ENCODE data around the gene CTRB1.

The CTRB1 gene

DNA sequence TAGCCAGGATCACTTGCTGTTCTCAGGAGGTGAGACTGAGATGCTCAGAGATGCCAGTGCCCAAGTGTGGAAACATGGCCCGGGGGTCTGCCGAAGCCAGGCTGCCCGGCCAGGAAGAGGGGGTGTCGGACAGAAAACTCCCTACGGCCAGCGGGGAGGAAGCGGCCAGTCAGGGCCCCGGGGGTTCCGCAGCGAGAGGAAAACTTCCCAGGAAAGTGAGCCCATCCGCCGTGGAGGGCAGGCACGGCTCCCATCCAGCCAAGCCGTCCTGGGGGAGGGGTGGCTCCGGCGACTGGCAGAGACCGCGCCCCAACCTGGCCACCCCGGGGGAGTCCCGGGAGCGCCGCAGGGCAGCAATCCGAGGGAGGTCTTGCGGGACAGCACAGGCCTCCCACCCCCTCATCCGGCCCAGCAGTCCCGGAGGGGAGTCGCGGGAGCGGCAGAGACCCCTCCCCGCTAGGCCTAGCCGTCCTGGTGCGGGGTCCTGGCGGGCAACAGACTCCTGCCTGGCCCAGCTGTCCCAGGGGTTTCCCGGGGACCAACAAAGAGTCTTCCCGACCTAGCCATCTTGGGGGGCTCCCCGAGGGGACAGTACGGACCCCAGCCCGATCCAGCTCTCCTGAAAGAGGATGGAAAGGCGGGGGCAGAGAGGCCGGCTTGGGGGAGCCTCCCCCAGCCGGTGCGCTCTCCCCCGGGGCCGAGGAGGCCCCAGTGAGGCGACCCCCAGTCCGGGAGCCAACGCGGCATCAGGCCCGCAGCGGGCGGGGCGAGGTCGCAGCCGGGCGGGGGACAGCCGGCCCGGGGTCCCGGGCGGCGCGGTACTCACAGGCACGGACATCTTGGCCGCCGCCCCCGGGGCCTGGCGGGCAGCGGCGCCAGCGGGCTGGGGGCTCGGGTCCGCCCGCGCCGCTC is 46.5 kb downstream of the CTRB1 start:
- H4K20me1 ChIP-seq (ENCODE audit: insufficient read depth, low read length) = peaks cover 6% of the 10 kb centered on the region; the same call in 1 of the 2 replicates
- H3K4me3 ChIP-seq (ENCODE audit: low read length) = peak overlapping the region; percentile 90
- TF ChIP-seq, protein P1, sequence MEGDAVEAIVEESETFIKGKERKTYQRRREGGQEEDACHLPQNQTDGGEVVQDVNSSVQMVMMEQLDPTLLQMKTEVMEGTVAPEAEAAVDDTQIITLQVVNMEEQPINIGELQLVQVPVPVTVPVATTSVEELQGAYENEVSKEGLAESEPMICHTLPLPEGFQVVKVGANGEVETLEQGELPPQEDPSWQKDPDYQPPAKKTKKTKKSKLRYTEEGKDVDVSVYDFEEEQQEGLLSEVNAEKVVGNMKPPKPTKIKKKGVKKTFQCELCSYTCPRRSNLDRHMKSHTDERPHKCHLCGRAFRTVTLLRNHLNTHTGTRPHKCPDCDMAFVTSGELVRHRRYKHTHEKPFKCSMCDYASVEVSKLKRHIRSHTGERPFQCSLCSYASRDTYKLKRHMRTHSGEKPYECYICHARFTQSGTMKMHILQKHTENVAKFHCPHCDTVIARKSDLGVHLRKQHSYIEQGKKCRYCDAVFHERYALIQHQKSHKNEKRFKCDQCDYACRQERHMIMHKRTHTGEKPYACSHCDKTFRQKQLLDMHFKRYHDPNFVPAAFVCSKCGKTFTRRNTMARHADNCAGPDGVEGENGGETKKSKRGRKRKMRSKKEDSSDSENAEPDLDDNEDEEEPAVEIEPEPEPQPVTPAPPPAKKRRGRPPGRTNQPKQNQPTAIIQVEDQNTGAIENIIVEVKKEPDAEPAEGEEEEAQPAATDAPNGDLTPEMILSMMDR (IDR thresholded peaks at IDR 0.05; ENCODE audit: low read depth, low read length) = no peak
- TF ChIP-seq EZH2phosphoT487 (IDR thresholded peaks at IDR 0.05; ENCODE audit: low read depth) = no peak
- no peaks in the 10 kb centered on the region for H3K36me3 ChIP-seq (replicated peaks; ENCODE audit: low read depth, low read length)
- H2AFZ ChIP-seq (ENCODE audit: low read depth, low read length) = peak overlapping the region; percentile 76
- H3K9ac ChIP-seq (ENCODE audit: low read length) = peak overlapping the region; percentile 70
- peak overlapping the region; percentile 86 for H3K4me2 ChIP-seq (ENCODE audit: low read length)
- H3K4me1 ChIP-seq (ENCODE audit: low read length) = peaks cover 9% of the 10 kb centered on the region; the same call in 1 of the 2 replicates
- no peaks in the 10 kb centered on the region for H3K9me3 ChIP-seq (ENCODE audit: insufficient read depth, low read length)
- no peaks in the 10 kb centered on the region for H3K79me2 ChIP-seq (ENCODE audit: low read length)
- H3K27ac ChIP-seq (ENCODE audit: low read length) = no peak overlapping the region
- H3K27me3 ChIP-seq (ENCODE audit: low read depth, low read length) = peaks cover 15% of the 10 kb centered on the region

DNA sequence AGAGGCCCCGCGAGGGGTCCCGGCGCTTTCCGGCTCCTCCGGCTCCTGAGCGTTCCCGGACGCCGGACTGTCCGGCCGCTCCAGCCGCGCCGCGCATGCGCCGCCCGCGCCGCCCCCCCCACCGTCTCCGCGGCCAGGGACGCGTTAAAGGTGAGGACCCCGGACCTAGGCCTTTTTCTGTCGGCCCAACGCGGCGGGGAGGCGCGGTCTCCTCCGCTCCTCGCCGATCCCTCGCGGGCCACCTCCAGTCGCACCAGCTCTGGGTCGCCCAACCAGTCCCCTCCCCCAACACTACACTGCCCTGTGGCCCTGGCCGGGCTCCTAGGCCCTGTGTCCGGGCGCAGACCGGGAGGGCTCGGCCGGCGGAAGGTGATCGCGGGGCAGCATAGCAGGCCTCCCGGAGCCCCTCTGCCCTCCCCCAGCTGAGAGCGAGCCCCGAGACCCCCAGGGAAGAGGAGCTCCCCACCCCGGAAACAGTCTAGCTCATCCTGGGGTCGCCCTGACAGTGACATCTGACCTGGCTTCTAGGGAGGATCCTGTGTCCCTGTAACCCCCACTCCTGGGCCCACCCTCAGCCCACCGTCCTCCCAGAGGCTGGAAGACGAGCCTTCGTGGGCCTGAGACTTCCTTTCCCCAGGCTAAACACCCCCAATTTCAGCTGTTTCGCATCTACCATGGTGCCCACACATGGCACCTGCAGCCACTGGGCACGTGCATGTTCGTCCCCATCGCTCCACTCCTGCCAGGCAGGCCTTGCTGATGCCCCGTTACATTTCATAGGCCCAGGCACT is 47.3 kb downstream of the CTRB1 start:
- H3K4me1 ChIP-seq (ENCODE audit: low read length) = peaks cover 9% of the 10 kb centered on the region; the same call in 1 of the 2 replicates

DNA sequence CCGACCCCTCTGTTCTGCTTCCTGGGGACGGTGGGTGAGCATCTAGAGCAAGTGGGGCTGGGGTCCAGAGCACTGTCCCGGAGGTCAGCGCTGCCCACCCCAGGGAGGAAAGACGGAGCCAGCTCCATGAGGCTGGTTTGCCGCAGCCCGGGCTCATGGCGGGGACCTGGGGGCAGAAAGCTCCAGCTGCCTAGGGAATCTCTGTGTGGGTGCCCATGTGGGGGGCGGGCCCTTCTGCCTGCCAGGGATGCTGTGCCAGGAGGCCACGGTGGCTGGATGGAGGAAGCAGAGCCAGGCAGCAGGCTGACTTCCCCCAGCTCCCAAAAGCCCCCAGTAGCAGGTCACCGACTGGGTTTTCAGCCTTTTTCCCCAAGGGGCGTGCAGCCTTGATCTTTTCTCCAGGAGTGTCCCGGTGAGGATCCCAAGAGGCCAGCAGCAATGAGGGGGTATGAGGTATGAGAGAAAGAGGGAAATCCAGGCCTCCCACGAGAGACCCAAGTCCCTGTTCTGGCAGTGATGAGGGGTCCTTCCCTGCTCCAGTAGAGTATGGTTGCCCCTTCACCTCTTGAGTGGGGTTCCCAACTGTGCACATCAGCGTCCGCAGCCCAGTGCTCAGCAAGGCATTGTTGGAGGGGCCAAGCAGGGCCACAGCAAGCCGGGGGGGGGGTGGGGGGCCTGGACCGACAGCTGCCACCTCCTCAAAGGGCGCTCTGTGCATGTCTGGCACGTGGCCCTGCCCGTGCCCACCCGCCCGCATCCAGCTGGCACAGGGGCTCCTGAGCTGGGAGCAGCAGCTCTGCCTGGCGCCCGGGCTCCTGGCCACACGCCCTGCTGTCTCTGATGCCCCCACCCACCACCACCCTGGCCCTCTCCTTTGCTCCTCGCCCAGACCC is 48.2 kb downstream of the CTRB1 start:
- Histone ChIP-seq H3K4me3 (ENCODE audit: low read length) (peak overlapping the region; percentile 90), H3K27me3 (ENCODE audit: low read depth, low read length) (peaks cover 15% of the 10 kb centered on the region), H3K79me2 (ENCODE audit: low read length) (no peaks in the 10 kb centered on the region), H3K27ac (ENCODE audit: low read length) (no peak overlapping the region), H4K20me1 (ENCODE audit: insufficient read depth, low read length) (peaks cover 6% of the 10 kb centered on the region; the same call in 1 of the 2 replicates), H3K4me2 (ENCODE audit: low read length) (peak overlapping the region; percentile 86), H3K36me3 (replicated peaks; ENCODE audit: low read depth, low read length) (no peaks in the 10 kb centered on the region), H3K9ac (ENCODE audit: low read length) (no peak overlapping the region), H2AFZ (ENCODE audit: low read depth, low read length) (no peak overlapping the region), H3K4me1 (ENCODE audit: low read length) (peaks cover 14% of the 10 kb centered on the region), H3K9me3 (ENCODE audit: insufficient read depth, low read length) (no peaks in the 10 kb centered on the region)
- TF ChIP-seq EZH2phosphoT487 (IDR thresholded peaks at IDR 0.05; ENCODE audit: low read depth) = no peak
- TF ChIP-seq, protein P1 (IDR thresholded peaks at IDR 0.05; ENCODE audit: low read depth, low read length) = no peak

More for the DNA sequence above, 47.3 kb downstream of the CTRB1 start:
- Histone ChIP-seq H3K79me2 (ENCODE audit: low read length) (no peaks in the 10 kb centered on the region), H3K27ac (ENCODE audit: low read length) (no peak overlapping the region), H4K20me1 (ENCODE audit: insufficient read depth, low read length) (peaks cover 6% of the 10 kb centered on the region; the same call in 1 of the 2 replicates), H3K36me3 (replicated peaks; ENCODE audit: low read depth, low read length) (no peaks in the 10 kb centered on the region), H3K27me3 (ENCODE audit: low read depth, low read length) (peaks cover 15% of the 10 kb centered on the region), H3K4me2 (ENCODE audit: low read length) (peak overlapping the region; percentile 86), H3K9ac (ENCODE audit: low read length) (peak overlapping the region; percentile 70), H2AFZ (ENCODE audit: low read depth, low read length) (peak overlapping the region; percentile 76), H3K4me3 (ENCODE audit: low read length) (peak overlapping the region; percentile 90), H3K9me3 (ENCODE audit: insufficient read depth, low read length) (no peaks in the 10 kb centered on the region)
- TF ChIP-seq, protein P1 (IDR thresholded peaks at IDR 0.05; ENCODE audit: low read depth, low read length) = no peak
- no peak for TF ChIP-seq EZH2phosphoT487 (IDR thresholded peaks at IDR 0.05; ENCODE audit: low read depth)
